Activated CD4-positive, alpha-beta T cell treated with anti-CD3 and anti-CD28 coated beads for 36 hours (primary cell): ENCODE measurements around the gene CYP4B1. TPM values are rescaled to one million over a fixed set of nuclear protein-coding genes. Genes with fewer than 3 reads are reported as not detected.

Experiments used
- ATAC-seq: fragments of 200-7000 bp; cut with Tn5 transposase; one replicate; pipeline ENCODE4 v1.10.0; 2021; ENCODE audit warnings: mild to moderate bottlenecking, moderate library complexity
- CTCF ChIA-PET: fragments of 350-600 bp; sonication (Branson Sonifier 250); formaldehyde crosslinking; loops from one replicate; lab custom pipeline; 2021; ENCODE audit warnings: antibody characterized with exemption; lab: Charles Lee
- POLR2A ChIA-PET: fragments of 350-600 bp; sonication (Branson Sonifier 250); formaldehyde crosslinking; loops from one replicate; lab custom pipeline; 2021; ENCODE audit warnings: antibody characterized with exemption, inconsistent platforms; lab: Charles Lee
- DNase-seq: peaks from one replicate; pipeline ENCODE4 v3.0.0-alpha.2; 2020
- H3K27ac Mint-ChIP-seq: one replicate; pipeline ENCODE4 v1.8.0; 2021; ENCODE audit warnings: mixed read lengths
- H3K27me3 Mint-ChIP-seq: one replicate; pipeline ENCODE4 v1.8.0; 2021; ENCODE audit warnings: mixed read lengths
- H3K36me3 Mint-ChIP-seq: one replicate; pipeline ENCODE4 v1.8.0; 2021; ENCODE audit warnings: low read depth, mixed read lengths
- H3K4me1 Mint-ChIP-seq: one replicate; pipeline ENCODE4 v1.8.0; 2021; ENCODE audit warnings: mixed read lengths
- H3K4me3 Mint-ChIP-seq: one replicate; pipeline ENCODE4 v1.8.0; 2021; ENCODE audit warnings: mild to moderate bottlenecking, moderate library complexity, mixed read lengths
- H3K9me3 Mint-ChIP-seq: one replicate; pipeline ENCODE4 v1.8.0; 2021; ENCODE audit warnings: low read depth, mixed read lengths
- intact Hi-C, 2 experiments: fragments of 100-400 bp; cut with DNase I in 1 of 2; cut with micrococcal nuclease in 1 of 2; formaldehyde crosslinking; loops; one replicate each; pipeline versions ENCODE4 v1.14.2 to v1.15.1; 2022 to 2024; cut with DNase I, micrococcal nuclease
- total RNA-seq, 2 experiments: library from RNA; stranded (reverse); gene quantifications; one replicate each; pipeline ENCODE4 v1.2.3, GENCODE V29; 2021

CYP4B1 gene
- total RNA-seq, 2 experiments from 2014 or later: not detected

DNA sequence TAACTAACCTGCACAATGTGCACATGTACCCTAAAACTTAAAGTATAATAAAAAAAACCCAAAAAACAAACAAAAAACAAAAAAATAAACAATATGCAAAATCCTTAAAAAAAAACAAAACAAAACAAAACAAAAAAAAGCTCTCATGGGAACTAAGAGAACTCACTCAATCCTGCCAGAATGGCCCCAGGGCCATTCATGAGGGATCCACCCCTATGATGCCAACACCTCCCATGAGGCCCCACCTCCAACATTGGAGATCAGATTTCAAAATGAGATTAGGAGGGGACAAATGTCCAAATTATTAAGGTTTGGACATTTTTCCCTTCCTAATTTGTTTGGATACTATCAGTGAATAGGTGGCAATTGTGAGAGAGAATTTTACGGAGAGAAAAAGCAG is 10.2 kb downstream of the CYP4B1 start:
- Mint-ChIP-seq H3K27me3 (no peaks in the 10 kb centered on the region), H3K36me3 (no peaks in the 10 kb centered on the region), H3K9me3 (no peaks in the 10 kb centered on the region), H3K27ac (no peak overlapping the region), H3K4me3 (no peak overlapping the region), H3K4me1 (no peaks in the 10 kb centered on the region)
- DNase-seq (no peak), ATAC-seq (no peak)
- POLR2A ChIA-PET: no interaction called here
- intact Hi-C loops: no loop called here
- CTCF ChIA-PET: no interaction called here

DNA sequence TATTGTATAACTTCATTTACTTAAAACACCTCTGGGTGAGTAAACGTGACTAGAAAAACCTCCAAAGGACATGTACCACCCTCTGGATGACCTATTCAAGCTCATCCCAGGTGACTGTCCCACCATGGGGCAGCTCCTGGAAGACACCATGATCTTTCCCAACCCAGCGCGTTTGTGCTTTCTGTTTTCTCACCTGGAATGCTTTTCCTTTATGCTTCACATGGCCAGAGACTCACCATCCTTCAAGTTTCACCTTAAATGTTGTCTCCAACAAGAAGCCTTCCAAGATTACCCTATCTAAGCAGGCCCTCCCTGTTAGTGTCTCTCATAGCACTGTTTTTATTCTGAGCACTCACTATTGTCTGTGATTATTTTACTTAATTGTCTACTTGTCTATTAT is 11.1 kb downstream of the CYP4B1 start:
- ChIA-PET POLR2A (no interaction called here), CTCF (interaction anchor here (0.9 kb wide), 1 partner anchor 10 kb away, joined by 3 read pairs; no protein-coding TSS in a partner anchor)
- Mint-ChIP-seq H3K4me1 (no peaks in the 10 kb centered on the region), H3K9me3 (no peaks in the 10 kb centered on the region), H3K27me3 (no peaks in the 10 kb centered on the region), H3K4me3 (no peak overlapping the region), H3K36me3 (no peaks in the 10 kb centered on the region), H3K27ac (no peak overlapping the region)
- intact Hi-C loops: no loop called here
- ATAC-seq: no peak
- no peak for DNase-seq

DNA sequence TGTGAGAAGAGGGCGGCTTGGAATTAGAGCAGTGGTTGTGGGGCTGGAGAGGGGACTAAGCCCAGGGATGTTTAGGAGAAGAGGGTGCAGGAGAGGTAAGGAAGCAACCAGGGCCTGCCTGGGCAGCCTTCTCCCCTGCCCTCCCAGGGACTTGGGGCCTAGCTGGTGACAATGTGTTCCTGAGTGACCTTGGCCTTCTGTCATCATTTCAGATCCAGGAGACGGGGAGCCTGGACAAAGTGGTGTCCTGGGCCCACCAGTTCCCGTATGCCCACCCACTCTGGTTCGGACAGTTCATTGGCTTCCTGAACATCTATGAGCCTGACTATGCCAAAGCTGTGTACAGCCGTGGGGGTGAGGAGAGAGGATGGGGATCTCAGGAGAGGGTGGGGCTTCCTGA is 11.8 kb downstream of the CYP4B1 start:
- ChIA-PET POLR2A (no interaction called here), CTCF (no interaction called here)
- ATAC-seq (no peak), DNase-seq (no peak)
- no peaks in the 10 kb centered on the region for H3K36me3 Mint-ChIP-seq
- no peak overlapping the region for H3K27ac Mint-ChIP-seq
- no peaks in the 10 kb centered on the region for H3K4me1 Mint-ChIP-seq
- intact Hi-C loops: no loop called here
- no peaks in the 10 kb centered on the region for H3K27me3 Mint-ChIP-seq
- H3K4me3 Mint-ChIP-seq: no peak overlapping the region
- no peaks in the 10 kb centered on the region for H3K9me3 Mint-ChIP-seq

GRCh38 chr1:46811053-46811452 is 12.2 kb downstream of the CYP4B1 start:
- DNase-seq (no peak), ATAC-seq (no peak)
- POLR2A ChIA-PET: no interaction called here
- no peaks in the 10 kb centered on the region for H3K9me3 Mint-ChIP-seq
- H3K4me1 Mint-ChIP-seq: no peaks in the 10 kb centered on the region
- no peak overlapping the region for H3K4me3 Mint-ChIP-seq
- H3K27ac Mint-ChIP-seq: no peak overlapping the region
- CTCF ChIA-PET: interaction anchor here (0.5 kb wide), 1 partner anchor 75 kb away, joined by 3 read pairs; no protein-coding TSS in a partner anchor
- intact Hi-C loops: no loop called here
- H3K27me3 Mint-ChIP-seq: no peaks in the 10 kb centered on the region
- no peaks in the 10 kb centered on the region for H3K36me3 Mint-ChIP-seq

- intact Hi-C loops: no loop called here
- H3K27me3 Mint-ChIP-seq: no peaks in the 10 kb centered on the region
- POLR2A ChIA-PET: no interaction called here
Observed at GRCh38 chr1:46812065-46812963, 13.5 kb downstream of the CYP4B1 start.

GRCh38 chr1:46812996-46813857 is 14.4 kb downstream of the CYP4B1 start:
- ATAC-seq (no peak), DNase-seq (no peak)
- POLR2A ChIA-PET: no interaction called here
- no peaks in the 10 kb centered on the region for H3K9me3 Mint-ChIP-seq
- H3K4me1 Mint-ChIP-seq: no peaks in the 10 kb centered on the region
- CTCF ChIA-PET: no interaction called here
- intact Hi-C loops: no loop called here
- no peaks in the 10 kb centered on the region for H3K27me3 Mint-ChIP-seq
- no peaks in the 10 kb centered on the region for H3K36me3 Mint-ChIP-seq
- no peak overlapping the region for H3K27ac Mint-ChIP-seq
- H3K4me3 Mint-ChIP-seq: no peak overlapping the region

More at GRCh38 chr1:46812065-46812963, 13.5 kb downstream of the CYP4B1 start:
- CTCF ChIA-PET: no interaction called here
- no peaks in the 10 kb centered on the region for H3K4me1 Mint-ChIP-seq
- no peak for ATAC-seq
- H3K4me3 Mint-ChIP-seq: no peak overlapping the region
- DNase-seq: no peak
- H3K27ac Mint-ChIP-seq: no peak overlapping the region
- no peaks in the 10 kb centered on the region for H3K36me3 Mint-ChIP-seq
- H3K9me3 Mint-ChIP-seq: no peaks in the 10 kb centered on the region

DNA sequence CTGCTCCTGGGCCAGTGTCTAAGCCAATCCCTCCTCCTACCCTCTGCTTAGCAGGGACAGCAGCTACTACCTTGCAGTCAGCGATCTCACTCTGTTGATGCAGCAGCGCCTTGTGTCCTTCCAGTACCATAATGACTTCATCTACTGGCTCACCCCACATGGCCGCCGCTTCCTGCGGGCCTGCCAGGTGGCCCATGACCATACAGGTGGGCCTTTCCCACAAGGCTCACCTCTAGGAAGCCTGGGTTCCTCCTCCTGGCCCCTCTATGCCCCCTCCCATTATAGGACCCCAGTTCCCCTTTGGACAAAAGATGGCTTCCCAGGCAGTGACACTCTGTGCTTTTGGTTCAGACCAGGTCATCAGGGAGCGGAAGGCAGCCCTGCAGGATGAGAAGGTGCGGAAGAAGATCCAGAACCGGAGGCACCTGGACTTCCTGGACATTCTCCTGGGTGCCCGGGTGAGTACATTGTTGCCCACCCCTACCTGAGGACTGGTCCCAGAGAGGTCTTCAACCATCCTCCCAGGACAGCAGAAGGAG is 15.1 kb downstream of the CYP4B1 start:
- Mint-ChIP-seq H3K9me3 (no peaks in the 10 kb centered on the region), H3K4me3 (no peak overlapping the region), H3K27ac (no peak overlapping the region), H3K36me3 (no peaks in the 10 kb centered on the region), H3K4me1 (no peaks in the 10 kb centered on the region), H3K27me3 (no peaks in the 10 kb centered on the region)
- POLR2A ChIA-PET: no interaction called here
- DNase-seq: no peak
- no peak for ATAC-seq
- CTCF ChIA-PET: no interaction called here
- intact Hi-C loops: no loop called here

GRCh38 chr1:46815133-46815532 is 16.3 kb downstream of the CYP4B1 start:
- ChIA-PET CTCF (no interaction called here), POLR2A (no interaction called here)
- ATAC-seq (no peak), DNase-seq (no peak)
- intact Hi-C loops: no loop called here
- no peak overlapping the region for H3K4me3 Mint-ChIP-seq
- H3K4me1 Mint-ChIP-seq: no peaks in the 10 kb centered on the region
- H3K9me3 Mint-ChIP-seq: no peaks in the 10 kb centered on the region
- no peaks in the 10 kb centered on the region for H3K36me3 Mint-ChIP-seq
- peaks cover 1% of the 10 kb centered on the region for H3K27me3 Mint-ChIP-seq
- no peak overlapping the region for H3K27ac Mint-ChIP-seq

DNA sequence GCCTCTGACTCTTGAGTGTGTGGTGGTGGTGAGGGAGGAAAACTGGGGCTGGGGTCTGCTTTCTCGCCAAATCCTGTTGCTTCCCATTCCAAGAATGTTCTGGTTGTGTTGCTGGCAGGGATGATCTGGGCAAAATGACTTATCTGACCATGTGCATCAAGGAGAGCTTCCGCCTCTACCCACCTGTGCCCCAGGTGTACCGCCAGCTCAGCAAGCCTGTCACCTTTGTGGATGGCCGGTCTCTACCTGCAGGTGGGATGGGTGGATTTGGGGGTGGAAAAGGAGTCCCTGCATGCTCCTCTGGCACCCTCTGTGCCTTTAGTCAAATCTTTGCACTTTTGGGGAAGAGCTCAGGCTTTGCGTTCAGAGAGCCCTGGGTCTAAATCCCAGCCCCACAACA is 18.1 kb downstream of the CYP4B1 start:
- no peak for ATAC-seq
- no peaks in the 10 kb centered on the region for H3K9me3 Mint-ChIP-seq
- POLR2A ChIA-PET: no interaction called here

GRCh38 chr1:46817814-46818213 is 19.0 kb downstream of the CYP4B1 start:
- no peaks in the 10 kb centered on the region for H3K36me3 Mint-ChIP-seq
- H3K9me3 Mint-ChIP-seq: no peaks in the 10 kb centered on the region
- intact Hi-C loops: no loop called here

More for the DNA sequence above, 18.1 kb downstream of the CYP4B1 start:
- intact Hi-C loops: no loop called here
- H3K27me3 Mint-ChIP-seq: peaks cover 1% of the 10 kb centered on the region
- H3K4me3 Mint-ChIP-seq: no peak overlapping the region
- CTCF ChIA-PET: interaction anchor here (0.5 kb wide), 1 partner anchor 56 kb away, joined by 3 read pairs; no protein-coding TSS in a partner anchor
- no peaks in the 10 kb centered on the region for H3K4me1 Mint-ChIP-seq
- no peaks in the 10 kb centered on the region for H3K36me3 Mint-ChIP-seq
- no peak for DNase-seq
- H3K27ac Mint-ChIP-seq: no peak overlapping the region

DNA sequence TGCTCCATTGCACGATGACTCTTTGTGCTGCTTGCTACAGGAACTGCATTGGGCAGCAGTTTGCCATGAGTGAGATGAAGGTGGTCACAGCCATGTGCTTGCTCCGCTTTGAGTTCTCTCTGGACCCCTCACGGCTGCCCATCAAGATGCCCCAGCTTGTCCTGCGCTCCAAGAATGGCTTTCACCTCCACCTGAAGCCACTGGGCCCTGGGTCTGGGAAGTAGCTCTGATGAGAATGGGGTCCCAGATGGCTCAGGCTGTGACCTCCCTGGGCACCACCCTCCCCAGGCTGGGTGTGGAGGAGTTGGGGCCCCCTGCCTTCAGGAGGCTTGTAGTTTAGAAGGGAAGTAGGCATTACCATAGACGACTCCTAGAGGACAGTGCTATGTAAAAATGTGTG is 19.7 kb downstream of the CYP4B1 start:
- no peak for ATAC-seq

More at GRCh38 chr1:46817814-46818213, 19.0 kb downstream of the CYP4B1 start:
- ChIA-PET CTCF (no interaction called here), POLR2A (no interaction called here)
- no peaks in the 10 kb centered on the region for H3K4me1 Mint-ChIP-seq
- DNase-seq (no peak), ATAC-seq (no peak)
- H3K27ac Mint-ChIP-seq: no peak overlapping the region
- no peak overlapping the region for H3K4me3 Mint-ChIP-seq
- H3K27me3 Mint-ChIP-seq: peaks cover 5% of the 10 kb centered on the region

More for the DNA sequence above, 19.7 kb downstream of the CYP4B1 start:
- CTCF ChIA-PET: no interaction called here
- H3K36me3 Mint-ChIP-seq: no peaks in the 10 kb centered on the region
- no peak overlapping the region for H3K27ac Mint-ChIP-seq
- POLR2A ChIA-PET: no interaction called here
- no peaks in the 10 kb centered on the region for H3K9me3 Mint-ChIP-seq
- DNase-seq: no peak
- H3K27me3 Mint-ChIP-seq: peaks cover 5% of the 10 kb centered on the region
- H3K4me1 Mint-ChIP-seq: no peaks in the 10 kb centered on the region
- H3K4me3 Mint-ChIP-seq: no peak overlapping the region
- intact Hi-C loops: no loop called here
